ENCODE results near the gene CEP104. TPM values are rescaled to one million over a fixed set of nuclear protein-coding genes. Genes with fewer than 3 reads are reported as not detected.

Gene CEP104
- polyA plus RNA-seq, 1 of the 3 experiments (the other 2 are of a cell fraction): 19.2 TPM

GRCh38 chr1:3902571-3903091 lies 45.6 kb upstream of the CEP104 start:
- POLR2A ChIA-PET: no interaction called here
- no peak overlapping the region for H2AFZ ChIP-seq (ENCODE audit: low read depth)
- H3K4me3 ChIP-seq (ENCODE audit: low read depth in 2 of 2, low read length in 1 of 2): no peak overlapping the region
- no peaks in the 10 kb centered on the region for H3K27me3 ChIP-seq (ENCODE audit: insufficient read depth)
- H3F3A ChIP-seq (replicated peaks; ENCODE audit: insufficient read depth): no peaks in the 10 kb centered on the region
- WGBS (ENCODE audit: low lambda C conversion rate): 87% methylated on average over 10 of the region's 10 CpGs
- no peaks in the 10 kb centered on the region for H4K20me1 ChIP-seq (ENCODE audit: insufficient read depth)
- no peaks in the 10 kb centered on the region for H3K9me3 ChIP-seq
- no peak overlapping the region for H3K9ac ChIP-seq
- TF ChIP-seq, protein P1, sequence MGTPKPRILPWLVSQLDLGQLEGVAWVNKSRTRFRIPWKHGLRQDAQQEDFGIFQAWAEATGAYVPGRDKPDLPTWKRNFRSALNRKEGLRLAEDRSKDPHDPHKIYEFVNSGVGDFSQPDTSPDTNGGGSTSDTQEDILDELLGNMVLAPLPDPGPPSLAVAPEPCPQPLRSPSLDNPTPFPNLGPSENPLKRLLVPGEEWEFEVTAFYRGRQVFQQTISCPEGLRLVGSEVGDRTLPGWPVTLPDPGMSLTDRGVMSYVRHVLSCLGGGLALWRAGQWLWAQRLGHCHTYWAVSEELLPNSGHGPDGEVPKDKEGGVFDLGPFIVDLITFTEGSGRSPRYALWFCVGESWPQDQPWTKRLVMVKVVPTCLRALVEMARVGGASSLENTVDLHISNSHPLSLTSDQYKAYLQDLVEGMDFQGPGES (IDR thresholded peaks at IDR 0.05; ENCODE audit: low read depth, low read length): no peak
- TF ChIP-seq TCF12 (IDR thresholded peaks at IDR 0.05) (no peak), NRF1 (IDR thresholded peaks at IDR 0.05; ENCODE audit: low read depth, low read length) (no peak), FOXJ3 (CRISPR knock-in tag; IDR thresholded peaks at IDR 0.05) (no peak), RCOR1 (IDR thresholded peaks at IDR 0.05; ENCODE audit: low read length) (no peak), SIN3A (IDR thresholded peaks at IDR 0.05; ENCODE audit: borderline replicate concordance, low read depth, low read length) (no peak), EP300 (IDR thresholded peaks at IDR 0.05; ENCODE audit: borderline replicate concordance in 1 of 2, low read depth in 1 of 2, low read length in 1 of 2) (no peak), USF1 (IDR thresholded peaks at IDR 0.05; ENCODE audit: borderline replicate concordance, low read depth) (no peak), FOSL2 (IDR thresholded peaks at IDR 0.05; ENCODE audit: borderline replicate concordance, low read depth) (no peak), MXI1 (IDR thresholded peaks at IDR 0.05; ENCODE audit: low read depth, low read length) (no peak), ELF1 (IDR thresholded peaks at IDR 0.05) (no peak)
- TF ChIP-seq, protein P2, sequence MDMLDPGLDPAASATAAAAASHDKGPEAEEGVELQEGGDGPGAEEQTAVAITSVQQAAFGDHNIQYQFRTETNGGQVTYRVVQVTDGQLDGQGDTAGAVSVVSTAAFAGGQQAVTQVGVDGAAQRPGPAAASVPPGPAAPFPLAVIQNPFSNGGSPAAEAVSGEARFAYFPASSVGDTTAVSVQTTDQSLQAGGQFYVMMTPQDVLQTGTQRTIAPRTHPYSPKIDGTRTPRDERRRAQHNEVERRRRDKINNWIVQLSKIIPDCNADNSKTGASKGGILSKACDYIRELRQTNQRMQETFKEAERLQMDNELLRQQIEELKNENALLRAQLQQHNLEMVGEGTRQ (IDR thresholded peaks at IDR 0.05; ENCODE audit: borderline replicate concordance, low read depth, low read length): no peak
- TF ChIP-seq, protein P3, sequence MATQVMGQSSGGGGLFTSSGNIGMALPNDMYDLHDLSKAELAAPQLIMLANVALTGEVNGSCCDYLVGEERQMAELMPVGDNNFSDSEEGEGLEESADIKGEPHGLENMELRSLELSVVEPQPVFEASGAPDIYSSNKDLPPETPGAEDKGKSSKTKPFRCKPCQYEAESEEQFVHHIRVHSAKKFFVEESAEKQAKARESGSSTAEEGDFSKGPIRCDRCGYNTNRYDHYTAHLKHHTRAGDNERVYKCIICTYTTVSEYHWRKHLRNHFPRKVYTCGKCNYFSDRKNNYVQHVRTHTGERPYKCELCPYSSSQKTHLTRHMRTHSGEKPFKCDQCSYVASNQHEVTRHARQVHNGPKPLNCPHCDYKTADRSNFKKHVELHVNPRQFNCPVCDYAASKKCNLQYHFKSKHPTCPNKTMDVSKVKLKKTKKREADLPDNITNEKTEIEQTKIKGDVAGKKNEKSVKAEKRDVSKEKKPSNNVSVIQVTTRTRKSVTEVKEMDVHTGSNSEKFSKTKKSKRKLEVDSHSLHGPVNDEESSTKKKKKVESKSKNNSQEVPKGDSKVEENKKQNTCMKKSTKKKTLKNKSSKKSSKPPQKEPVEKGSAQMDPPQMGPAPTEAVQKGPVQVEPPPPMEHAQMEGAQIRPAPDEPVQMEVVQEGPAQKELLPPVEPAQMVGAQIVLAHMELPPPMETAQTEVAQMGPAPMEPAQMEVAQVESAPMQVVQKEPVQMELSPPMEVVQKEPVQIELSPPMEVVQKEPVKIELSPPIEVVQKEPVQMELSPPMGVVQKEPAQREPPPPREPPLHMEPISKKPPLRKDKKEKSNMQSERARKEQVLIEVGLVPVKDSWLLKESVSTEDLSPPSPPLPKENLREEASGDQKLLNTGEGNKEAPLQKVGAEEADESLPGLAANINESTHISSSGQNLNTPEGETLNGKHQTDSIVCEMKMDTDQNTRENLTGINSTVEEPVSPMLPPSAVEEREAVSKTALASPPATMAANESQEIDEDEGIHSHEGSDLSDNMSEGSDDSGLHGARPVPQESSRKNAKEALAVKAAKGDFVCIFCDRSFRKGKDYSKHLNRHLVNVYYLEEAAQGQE (IDR thresholded peaks at IDR 0.05; ENCODE audit: low read depth, low read length): no peak
- H3K4me1 ChIP-seq (ENCODE audit: control insufficient read depth in 1 of 2, insufficient read depth in 2 of 2, low read depth in 1 of 2, low read length in 1 of 2): peaks cover 0 to 18% of the 10 kb centered on the region in 2 experiments; a peak in 1 of 4 replicates
- H3K36me3 ChIP-seq (replicated peaks in 1 of 2; ENCODE audit: control insufficient read depth in 1 of 2, insufficient read depth in 2 of 2, low read length in 1 of 2): peaks cover 0 to 12% of the 10 kb centered on the region in 2 experiments
- no peaks in the 10 kb centered on the region for H3K9me2 ChIP-seq
- no peak for DNase-seq
- no peak overlapping the region for H3K4me2 ChIP-seq
- no peak overlapping the region for H3K27ac ChIP-seq (ENCODE audit: low read depth in 2 of 2, low read length in 1 of 2)
- H3K79me2 ChIP-seq (ENCODE audit: insufficient read depth): peaks cover 23% of the 10 kb centered on the region
- CTCF ChIA-PET: interaction anchor here (1.4 to 1.7 kb wide), 2 partner anchors 8 to 117 kb away, joined by 3 to 5 read pairs; no protein-coding TSS in a partner anchor

Measured in SK-N-SH (cell line).